ENCODE data around the gene DDX39A.

- TF ChIP-seq TCF7L2 (IDR thresholded peaks at IDR 0.05; ENCODE audit: low read depth, low read length) (peak; percentile 41; the same call in 1 of the 2 replicates), CTCF (IDR thresholded peaks at IDR 0.05) (no peak), POLR2AphosphoS5 (IDR thresholded peaks at IDR 0.05; ENCODE audit: low read depth, low read length) (no peak)
Measured at GRCh38 chr19:14409146-14410023, 9.8 kb downstream of the DDX39A start.

Measured in Panc1 (cell line).